ENCODE results near the gene TMEM223. TPM values are rescaled to one million over a fixed set of nuclear protein-coding genes. Genes with fewer than 3 reads are reported as not detected.
"Not testable (repeated sequence)": the region's sequence is repeated elsewhere in the genome, so short reads cannot be mapped to it uniquely, and the experiment has no call there.

Gene TMEM223
- total RNA-seq, 1 experiment from 2014 or later = 42.1 TPM

DNA sequence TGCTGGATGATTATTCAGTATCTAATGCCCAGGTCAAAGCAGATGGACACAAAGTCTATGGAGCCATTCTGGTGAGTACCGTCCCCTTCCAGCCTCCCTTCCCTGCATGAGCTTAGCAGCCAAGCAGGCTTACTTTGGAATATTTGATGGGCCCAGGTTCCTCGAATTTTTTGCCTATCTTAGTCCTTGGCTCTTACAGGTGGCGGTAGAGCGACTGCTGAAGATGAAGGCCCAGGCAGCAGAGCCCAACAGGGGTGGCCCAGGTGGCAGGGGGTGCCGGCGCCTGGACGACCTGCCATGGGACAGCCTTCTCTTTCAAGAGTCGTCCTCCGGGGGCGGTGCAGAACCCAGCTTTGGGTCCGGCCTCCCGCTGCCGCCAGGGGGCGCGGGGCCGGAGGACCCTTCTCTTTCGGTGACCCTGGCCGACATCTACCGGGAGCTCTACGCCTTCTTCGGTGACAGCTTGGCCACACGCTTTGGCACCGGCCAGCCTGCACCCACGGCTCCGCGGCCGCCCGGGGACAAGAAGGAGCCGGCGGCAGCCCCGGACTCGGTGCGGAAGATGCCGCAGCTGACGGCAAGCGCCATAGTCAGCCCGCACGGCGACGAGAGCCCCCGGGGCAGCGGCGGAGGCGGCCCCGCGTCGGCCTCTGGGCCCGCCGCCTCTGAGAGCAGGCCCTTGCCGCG is 5.3 kb downstream of the TMEM223 start:
- H3K4me3 ChIP-seq (ENCODE audit: insufficient read depth, low read depth, low read length) = peak overlapping the region; percentile 93
- H3K27me3 ChIP-seq (ENCODE audit: control insufficient read depth, insufficient read depth, low read length) = no peaks in the 10 kb centered on the region
- H3K36me3 ChIP-seq (replicated peaks; ENCODE audit: control insufficient read depth, insufficient read depth, low read length) = peaks cover 16% of the 10 kb centered on the region
- DNase-seq = peak; percentile 98

- DNase-seq = no peak
- Histone ChIP-seq H3K36me3 (replicated peaks; ENCODE audit: control insufficient read depth, insufficient read depth, low read length) (peaks cover 14% of the 10 kb centered on the region), H3K27me3 (ENCODE audit: control insufficient read depth, insufficient read depth, low read length) (no peaks in the 10 kb centered on the region), H3K4me3 (ENCODE audit: insufficient read depth, low read depth, low read length) (no peak overlapping the region)
Observed at GRCh38 chr11:62782753-62783152, 9.1 kb downstream of the TMEM223 start.

GRCh38 chr11:62778441-62778840 is 13.4 kb downstream of the TMEM223 start:
- peaks cover 25% of the 10 kb centered on the region for H3K36me3 ChIP-seq (replicated peaks; ENCODE audit: control insufficient read depth, insufficient read depth, low read length)
- H3K4me3 ChIP-seq (ENCODE audit: insufficient read depth, low read depth, low read length) = no peak overlapping the region
- no peak for DNase-seq
- H3K27me3 ChIP-seq (ENCODE audit: control insufficient read depth, insufficient read depth, low read length) = no peaks in the 10 kb centered on the region

DNA sequence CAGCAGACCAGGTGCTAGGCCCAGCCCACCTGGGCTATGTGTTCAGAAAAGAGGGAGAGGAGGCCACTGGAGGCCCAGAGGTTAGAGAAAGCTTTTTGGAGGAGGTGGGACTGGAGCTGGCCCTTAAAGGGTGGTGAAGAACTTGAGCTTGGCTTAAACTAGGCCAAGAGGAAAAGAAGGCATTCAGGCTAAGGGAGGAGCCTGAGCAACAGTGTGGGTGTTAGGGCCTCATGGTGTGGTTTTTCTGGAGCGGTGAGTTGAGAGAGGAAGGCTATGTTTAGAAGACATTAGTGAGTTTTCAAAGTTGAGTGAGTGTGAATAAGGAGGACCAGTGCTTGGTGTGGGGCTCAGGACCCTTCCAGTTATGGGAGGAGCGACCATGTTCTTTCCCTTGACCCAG is 14.4 kb downstream of the TMEM223 start:
- no peaks in the 10 kb centered on the region for H3K27me3 ChIP-seq (ENCODE audit: control insufficient read depth, insufficient read depth, low read length)
- peaks cover 22% of the 10 kb centered on the region for H3K36me3 ChIP-seq (replicated peaks; ENCODE audit: control insufficient read depth, insufficient read depth, low read length)
- H3K4me3 ChIP-seq (ENCODE audit: insufficient read depth, low read depth, low read length) = no peak overlapping the region
- DNase-seq = no peak

DNA sequence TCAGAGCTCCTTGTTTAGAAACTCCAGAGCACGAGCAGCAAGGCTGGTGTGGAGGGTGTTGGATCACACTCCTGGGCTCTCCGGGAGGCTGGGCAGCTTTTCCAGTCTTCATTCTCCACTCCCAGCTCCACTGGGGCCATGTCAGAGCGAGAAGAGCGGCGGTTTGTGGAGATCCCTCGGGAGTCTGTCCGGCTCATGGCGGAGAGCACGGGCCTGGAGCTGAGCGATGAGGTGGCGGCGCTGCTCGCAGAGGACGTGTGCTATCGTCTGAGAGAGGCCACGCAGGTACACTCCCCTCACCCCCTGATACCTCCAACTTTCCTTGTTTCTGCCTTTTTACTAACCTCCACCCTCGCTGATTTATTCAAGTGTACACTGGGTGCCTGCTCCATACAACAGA is 16.2 kb downstream of the TMEM223 start:
- no peak overlapping the region for H3K4me3 ChIP-seq (ENCODE audit: insufficient read depth, low read depth, low read length)
- peaks cover 17% of the 10 kb centered on the region for H3K36me3 ChIP-seq (replicated peaks; ENCODE audit: control insufficient read depth, insufficient read depth, low read length)
- no peak for DNase-seq
- H3K27me3 ChIP-seq (ENCODE audit: control insufficient read depth, insufficient read depth, low read length) = no peaks in the 10 kb centered on the region

DNA sequence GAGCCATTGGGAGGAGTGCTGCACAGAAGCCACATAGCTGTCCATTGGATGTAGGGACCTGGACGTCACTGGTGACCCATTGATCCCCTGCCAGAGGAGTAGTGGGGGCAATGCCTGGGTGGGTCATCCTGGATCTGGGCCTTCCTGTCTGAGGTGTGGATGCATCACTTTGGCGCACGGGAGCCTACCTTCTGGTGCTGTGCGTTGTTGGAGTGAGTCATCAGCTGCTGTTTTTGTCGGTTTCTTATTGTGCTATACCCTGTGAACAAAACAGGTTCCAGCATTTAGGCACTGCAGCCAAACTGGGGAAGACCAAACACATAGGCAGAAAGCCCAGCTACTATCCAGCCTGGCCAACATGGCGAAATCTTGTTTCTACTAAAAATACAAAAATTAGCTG is 17.4 kb downstream of the TMEM223 start:
- Histone ChIP-seq H3K4me3 (ENCODE audit: insufficient read depth, low read depth, low read length) (no peak overlapping the region), H3K36me3 (replicated peaks; ENCODE audit: control insufficient read depth, insufficient read depth, low read length) (peaks cover 17% of the 10 kb centered on the region), H3K27me3 (ENCODE audit: control insufficient read depth, insufficient read depth, low read length) (no peaks in the 10 kb centered on the region)
- DNase-seq = no peak

- DNase-seq = peak; percentile 98
- peaks cover 20% of the 10 kb centered on the region for H3K36me3 ChIP-seq (replicated peaks; ENCODE audit: control insufficient read depth, insufficient read depth, low read length)
- H3K27me3 ChIP-seq (ENCODE audit: control insufficient read depth, insufficient read depth, low read length) = no peaks in the 10 kb centered on the region
- H3K4me3 ChIP-seq (ENCODE audit: insufficient read depth, low read depth, low read length) = peak within 1 kb of the TSS; percentile 82
Observed at GRCh38 chr11:62771144-62772021, 20.4 kb downstream of the TMEM223 start, which contains the start of gene TAF6L. TAF6L (plus strand) TSS chr11:62771396; CDS start chr11:62775784, 4,388 bp downstream.

DNA sequence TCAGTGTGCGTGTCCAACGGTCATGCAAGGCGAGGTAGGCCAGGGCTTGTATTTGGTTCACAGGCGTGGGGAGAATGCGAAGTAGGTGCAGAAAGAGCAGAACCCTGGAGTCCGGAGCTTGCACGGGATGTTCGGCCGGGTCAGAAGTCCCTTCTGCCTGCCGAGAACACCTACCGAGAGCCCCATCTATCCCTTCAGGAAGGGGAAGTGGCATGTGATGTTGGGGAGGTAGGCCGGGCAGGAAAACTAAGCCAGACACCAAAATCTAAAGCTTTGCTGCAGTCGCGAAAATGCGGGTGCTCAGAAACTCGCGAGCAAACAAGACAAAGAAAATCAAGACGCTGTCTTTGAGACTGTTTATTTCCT is 21.0 kb downstream of the TMEM223 start:
- peak; percentile 69 for DNase-seq
- H3K4me3 ChIP-seq (ENCODE audit: insufficient read depth, low read depth, low read length) = peak overlapping the region; percentile 82
- no peaks in the 10 kb centered on the region for H3K27me3 ChIP-seq (ENCODE audit: control insufficient read depth, insufficient read depth, low read length)
- H3K36me3 ChIP-seq (replicated peaks; ENCODE audit: control insufficient read depth, insufficient read depth, low read length) = peaks cover 20% of the 10 kb centered on the region

- not testable (repeated sequence) for DNase-seq; H3K27me3 ChIP-seq (ENCODE audit: control insufficient read depth, insufficient read depth, low read length)
- Histone ChIP-seq H3K4me3 (ENCODE audit: insufficient read depth, low read depth, low read length) (peak overlapping the region; percentile 21), H3K36me3 (replicated peaks; ENCODE audit: control insufficient read depth, insufficient read depth, low read length) (peaks cover 10% of the 10 kb centered on the region)
Observed at GRCh38 chr11:62760867-62761227, 31.0 kb downstream of the TMEM223 start.

DNA sequence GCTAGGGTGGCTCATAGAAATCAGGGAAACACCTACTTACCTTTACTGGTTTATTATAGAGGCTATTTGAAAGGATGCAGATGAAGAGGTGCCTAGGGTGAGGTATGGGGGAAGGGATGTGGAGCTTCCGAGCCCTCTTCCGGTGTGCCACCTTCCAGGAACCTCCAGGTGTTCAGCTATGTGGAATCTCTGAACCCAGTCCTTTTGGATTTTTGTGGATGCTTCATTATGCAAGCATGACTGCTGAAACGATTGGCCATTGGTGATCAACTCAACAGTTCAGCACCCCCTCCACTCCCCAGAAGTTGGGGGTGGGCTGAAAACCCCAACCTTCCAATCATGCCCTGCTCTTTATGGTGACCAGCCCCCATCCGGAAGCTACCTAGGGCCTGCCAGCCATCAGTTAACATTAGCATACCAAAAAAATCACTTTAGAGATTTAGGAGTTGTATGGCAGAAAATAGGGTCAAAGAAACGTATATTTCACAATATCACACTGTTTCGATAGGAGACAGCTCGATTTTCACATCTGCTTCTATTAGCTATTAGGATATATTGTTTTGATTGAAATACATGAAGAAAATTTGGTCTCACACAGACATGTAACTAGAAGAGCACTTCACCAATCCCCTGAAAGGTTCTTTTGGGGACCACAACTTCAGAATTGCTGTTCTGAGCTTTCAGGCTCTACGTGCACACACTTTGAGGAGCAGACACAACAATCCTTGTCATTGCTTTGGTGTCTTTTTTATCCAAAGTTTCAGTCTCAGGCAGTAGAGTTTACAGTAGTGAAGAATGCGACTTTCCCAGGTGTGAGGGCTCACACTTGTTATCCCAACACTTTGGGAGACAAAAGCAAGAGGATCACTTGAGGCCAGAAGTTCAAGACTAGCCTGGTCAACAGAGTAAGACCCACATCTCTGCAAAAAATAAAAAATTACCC is 33.7 kb downstream of the TMEM223 start:
- Histone ChIP-seq H3K27me3 (ENCODE audit: control insufficient read depth, insufficient read depth, low read length) (no peaks in the 10 kb centered on the region), H3K36me3 (replicated peaks; ENCODE audit: control insufficient read depth, insufficient read depth, low read length) (peaks cover 9% of the 10 kb centered on the region), H3K4me3 (ENCODE audit: insufficient read depth, low read depth, low read length) (peak overlapping the region; percentile 39)
- peak; percentile 87 for DNase-seq

DNA sequence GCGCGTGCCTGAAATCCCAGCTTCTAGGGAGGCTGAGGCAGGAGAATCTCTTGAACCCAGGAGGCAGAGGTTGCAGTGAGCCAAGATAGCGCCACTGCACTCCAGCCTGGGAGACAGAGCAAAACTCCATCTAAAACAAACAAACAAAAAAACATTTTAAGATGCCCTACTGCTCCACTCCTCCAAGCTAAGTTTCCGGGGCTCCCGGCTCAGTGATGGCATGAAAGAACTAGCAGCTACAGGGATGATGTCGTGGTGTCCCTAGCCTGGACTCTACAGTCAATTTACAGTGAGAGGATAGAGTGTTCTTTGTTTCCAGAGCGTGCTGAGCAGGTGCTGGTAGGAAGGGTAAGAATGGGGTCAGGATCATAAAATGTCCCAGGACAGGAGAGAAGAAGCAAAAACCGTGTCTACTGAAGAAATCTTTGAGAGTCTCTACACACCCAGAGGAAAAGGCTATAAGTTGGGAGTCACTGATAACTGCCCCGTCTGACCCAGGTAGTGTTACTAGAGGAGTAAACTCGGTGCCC is 36.7 kb downstream of the TMEM223 start:
- no peak for DNase-seq
- no peak overlapping the region for H3K4me3 ChIP-seq (ENCODE audit: insufficient read depth, low read depth, low read length)
- H3K36me3 ChIP-seq (replicated peaks; ENCODE audit: control insufficient read depth, insufficient read depth, low read length) = peaks cover 20% of the 10 kb centered on the region
- no peaks in the 10 kb centered on the region for H3K27me3 ChIP-seq (ENCODE audit: control insufficient read depth, insufficient read depth, low read length)

DNA sequence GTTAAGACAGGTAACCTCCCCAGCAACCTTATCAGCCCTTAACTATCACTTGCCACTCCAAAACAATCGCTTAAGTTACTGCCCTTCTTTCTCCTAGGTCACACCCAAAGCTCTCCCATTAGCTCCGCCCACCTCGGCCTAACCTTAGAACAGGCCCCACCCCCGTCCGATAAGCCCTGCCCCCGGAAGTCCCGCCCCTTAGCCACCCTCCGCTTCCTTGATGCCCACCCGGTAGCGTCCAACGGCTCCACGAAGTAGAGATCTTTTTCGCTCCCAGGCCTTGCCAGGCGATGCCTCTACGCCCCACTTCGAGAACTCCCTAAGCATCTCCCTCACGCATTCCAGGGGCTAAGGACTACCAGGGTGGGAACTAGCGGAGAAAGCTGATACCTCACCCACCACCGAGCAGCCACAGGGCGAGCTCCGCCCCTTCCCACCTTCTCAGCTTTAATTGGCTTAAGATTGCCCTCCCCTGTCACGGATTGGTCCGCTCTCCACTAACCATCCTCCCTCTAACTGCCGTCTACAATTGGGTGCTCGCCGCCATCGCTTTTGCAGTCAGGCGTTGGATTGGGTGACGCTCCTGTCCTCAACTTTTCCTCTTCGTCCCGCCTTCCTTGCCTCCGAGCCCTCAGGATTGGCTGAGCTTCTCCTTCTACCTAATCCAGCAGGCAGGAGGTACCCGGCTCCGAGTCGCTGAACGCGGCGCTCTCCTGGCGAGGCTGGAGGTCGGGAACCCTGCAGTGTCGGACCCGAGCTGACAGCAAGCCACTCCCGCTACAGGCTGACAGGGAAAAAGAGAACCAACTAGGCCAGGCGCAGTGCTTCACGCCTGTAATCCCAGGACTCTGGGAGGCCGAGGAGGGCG is 37.8 kb downstream of the TMEM223 start, which contains the start of gene ZBTB3:
Gene ZBTB3, minus strand, starts transcription at position 425 of the 868 bp plus-strand sequence. CDS start 496 bp downstream, outside the sequence.
- Histone ChIP-seq H3K4me3 (ENCODE audit: insufficient read depth, low read depth, low read length) (peak within 1 kb of the TSS; percentile 77), H3K27me3 (ENCODE audit: control insufficient read depth, insufficient read depth, low read length) (no peaks in the 10 kb centered on the region), H3K36me3 (replicated peaks; ENCODE audit: control insufficient read depth, insufficient read depth, low read length) (peaks cover 23% of the 10 kb centered on the region)
- peak; percentile 95 for DNase-seq

DNA sequence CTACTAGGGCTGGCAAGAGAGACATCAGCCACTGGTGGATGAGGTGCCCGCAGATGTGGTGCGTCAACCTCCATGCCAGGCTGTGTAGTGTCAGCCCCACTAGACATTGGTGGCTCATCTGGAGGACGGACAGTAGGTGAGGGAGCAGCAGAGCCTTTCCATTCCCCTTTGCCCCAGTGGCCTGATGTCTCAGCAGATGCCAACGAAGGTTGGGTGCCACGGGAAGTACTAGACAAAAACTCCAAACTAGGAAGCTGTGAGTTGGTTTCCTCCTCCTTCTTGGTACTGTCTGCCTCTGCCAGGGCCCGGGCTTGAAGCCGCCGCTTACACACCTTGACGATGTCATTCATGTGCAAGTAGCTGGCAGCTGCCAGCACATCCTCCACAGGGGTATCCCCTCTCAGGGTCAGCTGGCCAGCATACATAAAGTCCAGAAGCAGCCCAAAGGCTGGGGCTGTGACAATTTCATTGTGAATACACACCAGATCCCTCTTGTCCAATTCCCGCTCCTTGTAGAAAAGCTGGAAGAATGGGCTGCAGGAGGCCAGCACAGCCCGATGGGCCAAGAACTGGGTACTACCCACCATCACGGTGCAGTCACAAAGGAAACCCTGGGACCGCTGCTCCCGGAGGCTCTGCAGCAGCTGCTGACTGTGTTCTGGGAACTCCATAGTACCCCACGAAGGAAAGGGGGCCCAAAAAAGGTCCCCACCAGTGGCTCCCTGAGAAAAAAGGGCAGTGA is 38.6 kb downstream of the TMEM223 start:
- Histone ChIP-seq H3K27me3 (ENCODE audit: control insufficient read depth, insufficient read depth, low read length) (no peaks in the 10 kb centered on the region), H3K4me3 (ENCODE audit: insufficient read depth, low read depth, low read length) (peak overlapping the region; percentile 77), H3K36me3 (replicated peaks; ENCODE audit: control insufficient read depth, insufficient read depth, low read length) (peaks cover 25% of the 10 kb centered on the region)
- DNase-seq = no peak
